ENCODE data around the gene BEND5.

BEND5 gene

GRCh38 chr1:48761986-48762385 lies 14.7 kb downstream of the BEND5 start:
- no peak for DNase-seq

- DNase-seq, result no peak
Observed at GRCh38 chr1:48761411-48761810, 15.3 kb downstream of the BEND5 start.

GRCh38 chr1:48760857-48761256 lies 15.8 kb downstream of the BEND5 start:
- DNase-seq, result no peak

- DNase-seq, result no peak
Observed at GRCh38 chr1:48758976-48759375, 17.7 kb downstream of the BEND5 start.

- DNase-seq, result no peak
Observed at GRCh38 chr1:48757363-48757762, 19.3 kb downstream of the BEND5 start.

GRCh38 chr1:48756683-48757316 lies 19.9 kb downstream of the BEND5 start:
- DNase-seq, result no peak

GRCh38 chr1:48753293-48753692 lies 23.4 kb downstream of the BEND5 start:
- no peak for DNase-seq

GRCh38 chr1:48750109-48750508 lies 26.6 kb downstream of the BEND5 start:
- DNase-seq, result no peak

GRCh38 chr1:48749068-48749467 lies 27.6 kb downstream of the BEND5 start:
- no peak for DNase-seq

- DNase-seq, result no peak
Observed at GRCh38 chr1:48746906-48747305, 29.8 kb downstream of the BEND5 start.

- DNase-seq, result peak; percentile 26
Observed at GRCh38 chr1:48744032-48744431, 32.7 kb downstream of the BEND5 start.

GRCh38 chr1:48743480-48743879 lies 33.2 kb downstream of the BEND5 start:
- DNase-seq, result no peak

GRCh38 chr1:48741380-48741779 lies 35.3 kb downstream of the BEND5 start:
- no peak for DNase-seq

GRCh38 chr1:48740621-48741020 lies 36.1 kb downstream of the BEND5 start:
- DNase-seq, result no peak

- DNase-seq, result no peak
Observed at GRCh38 chr1:48739091-48739490, 37.6 kb downstream of the BEND5 start.

- no peak for DNase-seq
Observed at GRCh38 chr1:48738356-48738755, 38.3 kb downstream of the BEND5 start.

GRCh38 chr1:48735796-48736195 lies 40.9 kb downstream of the BEND5 start:
- DNase-seq, result no peak

- no peak for DNase-seq
Observed at GRCh38 chr1:48730164-48730910, 46.4 kb downstream of the BEND5 start.

GRCh38 chr1:48728584-48728983 lies 48.1 kb downstream of the BEND5 start:
- DNase-seq, result no peak

GRCh38 chr1:48726557-48727215 lies 50.0 kb downstream of the BEND5 start:
- no peak for DNase-seq

- no peak for DNase-seq
Observed at GRCh38 chr1:48726139-48726538, 50.6 kb downstream of the BEND5 start.

- no peak for DNase-seq
Observed at GRCh38 chr1:48725341-48726046, 51.2 kb downstream of the BEND5 start.

- DNase-seq, result no peak
Observed at GRCh38 chr1:48720929-48721328, 55.8 kb downstream of the BEND5 start.

GRCh38 chr1:48718705-48719104 lies 58.0 kb downstream of the BEND5 start:
- DNase-seq, result no peak
